Measurements from ENCODE around the gene BAG5.

BAG5 gene

DNA sequence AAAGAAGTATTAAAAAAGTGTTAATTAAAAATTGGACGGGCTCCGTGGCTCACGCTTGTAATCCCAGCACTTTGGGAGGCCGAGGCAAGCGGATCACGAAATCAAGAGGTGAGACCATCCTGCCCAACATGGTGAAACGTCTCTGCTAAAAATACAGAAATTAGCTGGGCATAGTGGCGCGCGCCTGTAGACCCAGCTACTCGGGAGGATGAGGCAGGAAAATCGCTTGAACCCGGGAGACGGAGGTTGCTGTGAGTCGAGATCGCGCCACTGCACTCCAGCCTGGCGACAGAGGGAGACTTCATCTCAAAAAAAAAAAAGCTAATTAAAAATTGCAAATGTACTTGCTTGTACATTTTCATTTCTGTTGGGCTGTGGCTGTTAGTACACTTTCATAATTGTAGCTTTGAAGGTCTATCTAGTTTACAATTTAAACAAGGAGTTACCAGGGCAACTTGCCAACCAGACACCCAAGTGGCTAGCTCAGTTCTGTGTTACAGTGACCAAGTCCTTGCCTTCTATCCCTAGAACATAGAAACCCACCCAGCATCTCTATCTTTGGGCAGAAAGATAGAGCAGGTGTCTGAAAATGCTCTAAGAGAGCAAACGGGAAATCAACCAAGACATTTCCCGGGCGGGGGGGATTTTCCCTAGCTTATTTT, 1.5 kb upstream of the BAG5 start:
- DNase-seq = no peak

DNA sequence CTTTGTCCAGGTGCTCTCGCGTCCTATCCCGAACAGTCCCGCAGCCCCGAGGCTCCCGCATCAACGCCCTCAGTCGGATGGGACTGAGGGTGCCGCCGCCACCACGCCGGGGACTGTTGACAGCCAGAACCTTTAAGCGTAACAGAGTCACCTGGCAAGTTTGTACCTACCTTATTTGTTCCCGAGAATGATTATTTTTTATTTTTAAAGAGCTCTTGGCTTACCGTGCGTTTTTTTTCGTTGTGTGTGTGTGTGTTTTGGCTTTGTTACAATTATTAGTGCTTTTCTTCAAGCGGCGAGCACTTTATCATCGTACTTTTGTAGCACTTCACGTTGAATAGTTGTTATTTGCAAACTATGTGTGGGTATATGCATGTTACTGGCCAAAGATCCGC, 766 bp upstream of the BAG5 start:
- DNase-seq = no peak

DNA sequence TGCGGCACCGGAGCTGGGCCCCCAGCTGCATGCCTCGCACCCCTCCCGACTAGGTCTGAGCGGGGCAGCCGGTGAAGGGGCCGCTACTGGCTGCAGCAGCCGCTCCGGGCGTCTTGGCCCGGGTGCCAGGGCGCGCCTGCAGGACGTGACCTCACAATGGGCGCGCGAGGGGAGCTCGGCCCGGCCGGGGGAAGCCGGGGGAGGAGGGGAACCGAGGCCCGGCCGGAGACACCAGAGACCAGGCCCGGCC, 353 bp downstream of the BAG5 start:
- no peak for DNase-seq

GRCh38 chr14:103561381-103562178, 877 bp downstream of the BAG5 start:
- DNase-seq = peak; percentile 24 to 51

- DNase-seq = no peak
These were observed 1.8 kb downstream of the BAG5 start for GRCh38 chr14:103560691-103561090.

DNA sequence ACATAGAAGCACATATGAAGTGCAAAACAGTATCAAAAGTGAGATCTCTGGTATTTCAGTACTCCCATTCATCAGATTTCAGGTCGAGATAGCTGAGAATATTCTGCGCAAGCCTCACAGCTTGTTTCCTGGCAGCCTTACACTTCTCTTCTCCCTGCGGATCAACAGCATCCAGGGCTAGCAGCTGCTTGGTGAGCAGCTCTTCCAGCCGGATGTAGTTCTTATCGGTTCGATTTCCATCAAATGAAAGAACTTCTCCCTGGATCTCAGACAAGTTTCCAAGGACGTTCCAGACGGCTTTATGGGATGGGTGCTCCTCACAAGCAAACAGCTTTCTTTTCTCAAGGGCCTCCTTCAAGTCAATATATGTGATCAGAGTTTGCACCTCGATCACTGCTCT, 2.7 kb downstream of the BAG5 start:
- no peak for DNase-seq

- DNase-seq = no peak
These were observed 4.2 kb downstream of the BAG5 start for GRCh38 chr14:103558071-103558882.

DNA sequence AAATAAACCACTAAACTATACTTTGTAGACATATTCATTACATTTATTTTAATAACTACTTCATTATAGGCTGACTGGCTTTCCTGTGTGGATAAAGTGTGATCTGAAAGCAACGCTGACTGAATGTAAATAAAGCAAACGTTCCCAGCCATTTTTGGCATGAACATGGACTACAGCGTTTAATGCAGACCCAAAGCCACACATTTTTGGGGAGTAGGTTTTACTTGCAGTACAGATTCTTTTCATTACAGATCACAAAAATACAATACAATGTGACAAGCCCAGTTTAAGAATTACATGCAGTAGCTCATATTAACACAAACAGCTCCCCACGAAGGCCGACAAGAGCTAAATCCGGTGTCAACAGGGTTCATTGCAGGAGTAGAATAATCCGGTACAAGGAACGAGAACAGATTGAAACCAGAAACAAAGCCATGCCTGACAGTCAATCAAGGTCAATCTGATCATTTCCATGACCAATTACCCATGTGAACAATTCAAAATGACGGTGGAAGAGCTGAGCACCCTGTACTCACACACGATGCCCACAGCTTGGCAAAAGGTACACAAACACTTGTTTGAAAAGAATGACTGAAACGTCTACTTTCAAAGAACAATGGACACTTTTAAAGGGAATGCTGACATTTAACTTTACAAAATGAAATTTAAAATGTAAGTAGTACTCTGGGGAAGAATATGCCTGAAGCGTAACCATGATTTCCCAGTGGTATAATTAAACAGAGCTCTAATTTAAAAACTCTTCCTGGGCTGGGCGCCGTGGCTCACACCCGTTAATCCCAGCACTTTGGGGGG, 5.3 kb downstream of the BAG5 start:
- no peak for DNase-seq

- no peak for DNase-seq
These were observed 6.7 kb downstream of the BAG5 start for GRCh38 chr14:103555559-103556337.

DNA sequence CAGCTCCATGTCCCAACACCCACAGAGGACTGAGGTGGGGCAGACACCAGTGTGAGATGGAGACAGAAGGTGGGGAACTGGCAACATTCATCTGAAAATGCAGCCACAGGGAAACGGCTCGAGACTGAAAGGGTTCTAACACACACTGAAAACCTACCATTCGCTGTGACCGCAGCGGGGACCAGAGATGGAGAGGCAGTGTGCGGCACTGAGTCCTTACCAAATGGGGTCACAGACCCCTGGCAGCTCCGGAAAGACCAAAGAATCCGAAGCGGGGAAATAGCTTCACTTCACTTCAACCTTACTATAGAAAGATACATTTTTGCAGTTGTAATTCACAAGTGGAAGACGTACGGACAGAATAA, 9.6 kb downstream of the BAG5 start:
- DNase-seq = no peak

- no peak for DNase-seq
These were observed 10.2 kb downstream of the BAG5 start for GRCh38 chr14:103552011-103552845.

DNA sequence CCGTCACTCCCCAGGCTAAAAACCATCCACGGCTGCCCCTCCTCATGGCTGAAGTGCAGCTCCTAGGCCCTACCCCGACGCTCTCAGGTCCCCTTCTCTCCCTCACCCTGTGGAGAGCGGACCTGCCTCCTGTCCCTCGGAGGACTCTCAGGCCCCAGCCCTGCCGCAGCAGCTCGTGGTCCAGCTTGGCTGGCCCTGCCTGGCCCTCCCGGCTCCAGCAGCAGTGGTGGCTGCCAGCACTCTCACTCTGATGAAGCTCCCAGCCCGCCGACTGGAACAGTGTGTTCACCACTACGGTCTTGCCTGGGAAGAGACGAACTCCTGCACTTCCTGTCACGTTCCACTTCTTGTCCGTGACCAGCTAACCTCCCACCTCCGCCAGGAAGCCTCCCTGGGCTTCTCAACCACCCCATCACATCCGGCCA, 11.1 kb downstream of the BAG5 start:
- no peak for DNase-seq

GRCh38 chr14:103550451-103551337, 11.8 kb downstream of the BAG5 start:
- DNase-seq = no peak

GRCh38 chr14:103549361-103550311, 12.8 kb downstream of the BAG5 start:
- DNase-seq = no peak

GRCh38 chr14:103548463-103549351, 13.8 kb downstream of the BAG5 start:
- DNase-seq = no peak

GRCh38 chr14:103547941-103548462, 14.5 kb downstream of the BAG5 start:
- DNase-seq = no peak

DNA sequence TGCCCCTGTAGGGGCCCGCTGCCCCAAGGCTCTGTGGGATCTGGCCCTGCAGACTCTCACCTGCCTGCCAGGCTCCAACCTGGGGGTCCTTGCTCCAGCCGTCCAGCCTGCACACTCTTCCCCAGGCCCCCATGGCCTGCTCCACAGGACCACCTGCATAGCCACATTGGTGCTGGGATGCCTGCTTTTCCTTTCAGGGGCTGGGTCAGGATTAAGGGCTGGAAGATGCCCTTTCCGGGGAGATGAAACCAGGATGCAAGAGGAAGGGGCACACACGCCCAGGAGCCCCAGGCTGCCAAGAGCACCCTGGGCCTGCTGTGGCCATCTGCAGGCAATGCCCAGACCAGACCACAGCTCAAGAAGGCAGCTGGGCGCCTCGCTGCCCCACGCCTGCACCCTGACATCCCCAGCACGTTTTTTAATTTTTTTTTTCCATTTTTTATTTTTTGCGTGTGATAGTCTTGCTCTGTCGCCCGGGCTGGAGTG, 15.0 kb downstream of the BAG5 start:
- no peak for DNase-seq
